Activated T-cell treated with anti-CD3 and anti-CD28 coated beads, Interleukin-2, amount 50 U/mL, for 1 hour (primary cell): ENCODE data around the gene INO80E.
"Not testable (repeated sequence)": the region's sequence is repeated elsewhere in the genome, so short reads cannot be mapped to it uniquely, and the experiment has no call there.

Experiments used
- DNase-seq: peaks from one replicate; pipeline ENCODE4 v3.0.0-alpha.2; 2020

Gene INO80E

DNA sequence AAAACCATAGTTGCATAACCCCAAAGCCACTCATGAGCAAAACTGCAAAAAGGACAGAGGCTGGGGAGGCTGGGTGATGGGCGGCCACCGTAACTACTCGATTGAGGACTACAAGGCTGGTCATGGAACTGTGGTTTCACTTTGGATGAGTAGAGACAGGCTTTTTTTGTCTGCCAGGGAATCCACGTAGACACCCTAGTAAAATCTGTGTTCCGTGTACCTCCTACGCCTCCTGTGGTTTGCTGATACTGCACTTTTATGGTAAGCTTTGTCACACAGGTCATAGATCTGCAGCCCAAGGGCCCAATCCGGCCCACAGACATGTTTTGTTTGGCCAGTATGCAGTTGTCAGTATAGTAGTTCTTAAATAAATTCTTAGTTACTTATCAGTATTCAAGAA, 37.2 kb downstream of the INO80E start:
- no peak for DNase-seq

DNA sequence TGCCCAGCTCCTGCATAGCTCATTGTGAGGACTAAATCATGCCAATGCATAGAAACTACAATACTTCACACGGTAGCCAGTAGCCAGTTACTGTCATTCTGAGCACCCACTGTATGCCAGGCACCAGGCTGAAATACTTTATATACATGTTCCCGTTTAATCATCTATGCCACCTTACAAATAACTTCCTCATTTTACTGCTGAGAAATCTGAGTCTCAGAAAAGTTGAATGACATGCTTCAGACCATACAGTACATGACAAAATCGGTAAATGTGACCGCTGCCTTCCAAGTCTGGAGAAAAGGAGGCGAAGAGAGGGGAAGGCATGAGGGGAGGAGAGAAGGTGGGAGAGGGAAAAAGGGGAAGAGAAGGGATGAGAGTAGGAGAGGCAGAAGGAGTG, 44.2 kb downstream of the INO80E start:
- no peak for DNase-seq

DNA sequence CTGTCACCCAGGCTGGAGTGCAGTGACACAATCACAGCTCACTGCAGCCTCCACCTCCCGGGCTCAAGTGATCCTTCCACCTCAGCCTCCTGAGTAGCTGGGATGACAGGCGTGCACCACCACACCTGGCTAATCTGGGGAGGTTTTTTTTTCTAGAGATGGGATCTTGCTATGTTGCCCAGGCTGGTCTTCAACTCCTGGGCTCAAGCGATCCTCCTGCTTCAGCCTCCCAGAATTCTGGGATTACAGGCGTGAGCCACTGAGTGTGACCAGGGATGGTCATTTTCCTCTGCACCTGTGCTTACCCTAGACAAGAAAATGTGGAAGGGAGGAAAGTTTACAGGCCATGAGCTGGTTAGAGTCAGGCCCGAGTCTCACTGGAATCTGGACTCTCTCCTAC, 44.6 kb downstream of the INO80E start:
- DNase-seq, result not testable (repeated sequence)

DNA sequence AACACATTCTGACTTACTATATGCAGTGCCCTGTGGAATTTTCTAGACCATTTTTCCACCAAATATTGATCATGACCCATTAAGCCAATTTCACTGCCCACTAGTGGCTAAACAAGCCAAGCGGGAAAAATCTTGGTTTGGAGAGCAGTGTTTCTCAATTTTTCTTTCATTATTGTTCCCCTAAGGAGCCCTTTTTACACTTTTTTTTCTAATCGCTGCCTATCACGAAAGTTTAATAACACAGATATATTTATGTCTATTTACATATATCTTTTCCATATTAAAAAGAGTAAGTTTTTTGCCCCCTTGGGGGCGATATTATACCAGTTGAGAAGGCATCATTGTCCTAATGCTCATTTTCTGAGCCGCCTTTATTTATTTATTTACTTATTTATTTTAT, 45.8 kb downstream of the INO80E start:
- DNase-seq, result no peak

DNA sequence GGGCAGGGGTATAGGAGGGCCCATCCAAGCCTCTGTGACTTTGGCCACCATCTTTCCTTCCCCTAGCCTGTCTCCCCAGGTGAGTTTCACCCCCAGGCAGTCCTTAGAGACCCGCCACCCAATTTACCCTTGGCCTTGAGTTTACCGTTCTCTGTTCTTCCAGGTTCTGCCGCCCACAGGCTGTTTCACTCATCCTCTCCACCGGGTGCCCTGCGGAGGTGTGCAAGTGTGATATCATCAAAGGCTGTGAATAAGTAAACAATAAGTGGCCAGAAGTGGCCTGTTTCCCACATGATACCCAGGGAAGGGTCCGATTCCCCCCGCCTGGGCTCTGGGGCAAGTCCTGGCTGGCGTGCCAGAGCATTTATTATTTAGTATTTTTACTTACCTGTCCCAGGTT, 50.1 kb downstream of the INO80E start:
- DNase-seq, result no peak

DNA sequence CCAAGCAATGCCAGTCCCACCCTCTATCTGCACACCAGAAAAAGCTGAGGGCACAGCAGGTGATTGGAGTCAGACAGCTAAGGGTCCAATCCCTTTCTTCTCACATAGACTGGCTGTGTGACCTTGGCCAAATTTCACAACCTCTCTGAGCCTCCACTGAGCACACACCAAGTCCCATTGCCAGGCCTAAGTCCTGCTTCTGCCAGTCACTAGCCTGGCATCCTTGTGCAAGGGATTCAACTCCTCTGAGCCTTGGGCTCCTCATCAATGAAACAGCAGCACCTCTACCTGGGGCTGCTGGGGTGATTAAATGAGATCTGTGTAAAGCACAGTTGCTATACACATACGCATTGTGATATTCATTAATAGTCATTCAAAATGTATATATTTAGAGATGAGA, 50.5 kb downstream of the INO80E start:
- no peak for DNase-seq

DNA sequence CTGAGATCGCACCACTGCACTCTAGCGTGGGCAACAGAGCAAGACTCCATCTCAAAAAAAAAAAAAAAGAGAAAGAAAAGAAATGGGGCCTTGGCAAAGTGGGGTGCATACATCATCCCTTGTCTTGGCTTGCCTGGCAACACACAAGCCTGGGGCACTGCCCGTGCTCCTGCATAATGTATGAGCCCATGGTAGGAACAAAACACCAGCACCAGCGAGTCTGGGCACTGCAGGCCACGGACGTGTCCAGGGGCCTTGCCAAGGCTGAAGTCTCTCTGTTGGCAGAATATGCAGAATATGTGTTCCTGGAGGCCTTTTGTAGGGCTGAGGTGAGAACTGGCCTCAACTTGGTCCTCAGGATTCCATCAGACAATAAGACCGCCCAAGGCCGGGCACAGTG, 53.8 kb downstream of the INO80E start:
- no peak for DNase-seq

DNA sequence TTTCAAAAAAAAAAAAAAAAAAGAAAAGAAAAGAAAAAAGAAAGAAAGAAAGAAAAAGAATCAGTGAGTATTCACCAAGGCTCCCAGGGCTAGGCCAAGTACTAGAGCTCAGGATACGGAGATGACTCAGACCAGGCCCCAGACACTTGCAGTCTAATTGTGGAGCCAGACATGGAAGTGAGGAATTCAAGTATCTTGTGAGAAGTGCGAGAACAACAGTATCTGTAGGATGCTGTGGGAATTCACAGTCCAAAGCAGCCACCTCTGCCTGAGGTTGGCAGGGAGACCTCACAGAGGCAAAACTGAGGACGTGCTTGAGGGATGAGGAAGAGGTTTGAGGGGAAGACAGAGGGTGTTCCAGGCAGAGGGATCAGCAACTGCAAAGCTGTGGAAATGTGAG, 55.5 kb downstream of the INO80E start:
- no peak for DNase-seq

DNA sequence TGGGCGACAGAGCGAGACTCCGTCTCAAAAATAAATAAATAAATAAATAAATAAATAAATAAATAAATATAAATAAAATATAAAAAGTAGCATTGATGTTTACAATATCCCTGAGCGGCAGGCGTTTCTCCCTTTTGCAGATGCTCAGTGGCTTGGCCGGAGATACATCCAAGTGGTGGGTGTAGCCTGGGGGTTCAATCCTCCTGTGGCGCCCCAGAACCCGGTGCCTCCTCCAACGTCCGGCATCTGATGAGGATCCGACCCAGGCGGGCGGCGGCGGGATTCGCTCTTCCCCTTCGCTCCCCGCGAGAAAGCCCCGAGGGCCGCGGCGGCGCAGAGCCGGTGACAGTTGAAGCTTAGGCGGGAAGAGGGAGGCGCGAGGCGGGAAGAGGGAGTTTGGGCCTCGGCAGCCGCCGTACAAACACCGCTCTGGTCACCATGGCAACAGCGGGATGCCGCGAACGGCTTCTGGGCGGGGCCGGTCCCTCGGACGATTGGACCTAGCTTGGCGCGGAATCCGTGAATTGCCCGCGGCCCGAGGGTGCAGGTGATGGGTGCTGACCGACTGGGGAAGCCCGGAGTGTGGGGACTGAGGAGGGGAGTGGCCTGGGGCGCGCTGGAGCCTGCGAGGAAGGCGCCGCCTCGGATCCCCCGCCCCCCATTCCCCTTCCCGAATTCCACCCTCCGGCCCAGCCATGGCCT, 56.8 kb downstream of the INO80E start:
- peak; percentile 85 for DNase-seq

DNA sequence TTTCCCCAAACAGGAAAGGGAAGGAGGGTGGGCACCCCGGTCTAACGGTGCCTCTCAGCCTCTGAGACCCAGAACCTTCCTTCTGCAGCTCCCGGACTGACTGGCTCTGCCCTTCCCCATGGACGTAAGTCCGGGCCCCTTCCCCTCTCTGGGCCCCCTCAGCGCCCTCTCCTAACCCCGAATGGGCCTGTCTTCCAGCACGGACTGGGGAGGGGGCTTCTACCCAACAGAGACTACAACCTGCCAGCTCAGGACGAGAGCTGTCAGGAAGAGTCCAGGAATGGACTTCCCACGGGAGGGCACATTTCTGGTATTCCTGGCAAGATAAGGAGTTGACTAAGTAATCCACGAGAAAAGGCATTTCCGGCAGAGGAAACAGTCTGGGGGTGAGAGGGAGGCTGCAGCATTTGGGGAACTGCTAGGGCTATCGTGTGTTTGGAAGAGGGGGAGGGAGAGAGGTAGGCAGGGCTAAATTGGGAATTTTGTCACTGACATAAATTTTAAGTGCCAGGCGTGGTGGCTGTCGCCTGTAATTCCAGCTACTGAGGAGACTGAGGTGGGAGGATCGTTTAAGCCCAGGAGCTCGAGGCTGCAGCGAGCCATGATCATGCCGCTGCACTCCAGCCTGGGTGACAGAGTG, 57.5 kb downstream of the INO80E start:
- DNase-seq, result no peak

DNA sequence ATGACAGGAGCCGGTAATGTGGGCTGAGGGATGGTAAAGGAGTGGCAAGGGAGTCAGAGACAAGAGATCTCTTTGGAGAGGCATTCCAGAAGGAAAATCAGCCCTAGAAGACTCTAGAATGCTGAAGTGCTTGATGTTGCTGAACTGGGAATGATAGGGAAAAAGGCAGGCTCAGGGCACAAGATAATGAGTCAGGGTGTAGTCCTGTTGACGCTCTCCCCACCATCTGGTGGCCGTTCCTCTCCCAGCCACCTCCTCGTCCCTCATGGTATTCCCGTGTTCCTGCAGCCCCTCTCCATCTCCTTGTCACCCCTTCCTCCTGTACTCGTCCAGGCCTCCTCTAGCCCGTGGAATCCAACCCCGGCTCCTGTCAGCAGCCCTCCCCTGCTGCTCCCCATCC, 58.4 kb downstream of the INO80E start:
- no peak for DNase-seq

DNA sequence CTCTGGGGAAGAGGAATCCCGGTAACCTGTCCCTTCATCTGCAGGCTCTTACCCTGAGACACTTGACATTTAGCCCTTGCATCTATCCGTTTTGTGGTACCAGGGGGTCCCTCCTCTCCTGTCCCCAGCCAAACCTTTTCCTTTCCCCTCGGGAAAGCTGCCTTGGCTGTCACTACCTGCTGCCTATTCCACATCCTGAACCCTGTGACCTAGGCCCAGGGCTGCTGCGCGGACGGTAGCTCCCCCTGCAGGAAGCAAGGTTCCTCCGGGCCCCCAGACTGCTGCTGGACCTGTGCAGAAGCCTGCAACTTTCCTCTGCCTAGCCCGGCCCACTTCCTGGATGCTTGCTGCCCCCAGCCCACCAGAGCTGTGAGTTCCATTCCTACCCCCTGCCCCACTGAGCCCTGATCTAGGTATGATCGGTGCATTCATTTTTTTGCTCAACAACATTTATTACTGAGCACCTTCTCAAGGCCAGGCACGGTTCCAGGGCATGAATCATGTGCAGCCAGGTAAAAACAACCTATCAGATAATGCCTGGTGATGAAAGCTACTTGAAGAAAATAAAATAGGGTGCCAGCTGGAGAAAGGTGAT, 59.0 kb downstream of the INO80E start:
- peak; percentile 59 for DNase-seq
